ENCODE data around the gene STAT1. TPM values are rescaled to one million over a fixed set of nuclear protein-coding genes. Genes with fewer than 3 reads are reported as not detected.
"Not testable (repeated sequence)": the region's sequence is repeated elsewhere in the genome, so short reads cannot be mapped to it uniquely, and the experiment has no call there.

The STAT1 gene
- total RNA-seq, 1 donor, result 132 TPM

- TF ChIP-seq CTCF (IDR thresholded peaks at IDR 0.05; ENCODE audit: insufficient read depth, low read depth, low read length), result no peak
- H3K4me3 ChIP-seq (ENCODE audit: low read depth, low read length), result no peak overlapping the region
- DNase-seq (ENCODE audit: low read depth), result no peak
Observed at GRCh38 chr2:190996947-190997346, 17.0 kb downstream of the STAT1 start.

- DNase-seq (ENCODE audit: low read depth), result peak; percentile 39
- H3K4me3 ChIP-seq (ENCODE audit: low read depth, low read length), result no peak overlapping the region
- TF ChIP-seq CTCF (IDR thresholded peaks at IDR 0.05; ENCODE audit: insufficient read depth, low read depth, low read length), result peak; percentile 81
Observed at GRCh38 chr2:190996338-190996946, 17.5 kb downstream of the STAT1 start.

- H3K4me3 ChIP-seq (ENCODE audit: low read depth, low read length); DNase-seq (ENCODE audit: low read depth): not testable (repeated sequence)
Observed at GRCh38 chr2:190995315-190995714, 18.7 kb downstream of the STAT1 start.

- no peak for DNase-seq (ENCODE audit: low read depth)
- TF ChIP-seq CTCF (IDR thresholded peaks at IDR 0.05; ENCODE audit: insufficient read depth, low read depth, low read length), result no peak
- H3K4me3 ChIP-seq (ENCODE audit: low read depth, low read length), result no peak overlapping the region
Observed at GRCh38 chr2:190994148-190994547, 19.8 kb downstream of the STAT1 start.

GRCh38 chr2:190993292-190993643, 20.7 kb downstream of the STAT1 start:
- no peak for TF ChIP-seq CTCF (IDR thresholded peaks at IDR 0.05; ENCODE audit: insufficient read depth, low read depth, low read length)
- H3K4me3 ChIP-seq (ENCODE audit: low read depth, low read length), result no peak overlapping the region
- DNase-seq (ENCODE audit: low read depth), result no peak

- no peak overlapping the region for H3K4me3 ChIP-seq (ENCODE audit: low read depth, low read length)
- TF ChIP-seq CTCF (IDR thresholded peaks at IDR 0.05; ENCODE audit: insufficient read depth, low read depth, low read length), result no peak
- no peak for DNase-seq (ENCODE audit: low read depth)
Observed at GRCh38 chr2:190990132-190990531, 23.8 kb downstream of the STAT1 start.

- DNase-seq (ENCODE audit: low read depth), result no peak
- no peak for TF ChIP-seq CTCF (IDR thresholded peaks at IDR 0.05; ENCODE audit: insufficient read depth, low read depth, low read length)
- H3K4me3 ChIP-seq (ENCODE audit: low read depth, low read length), result no peak overlapping the region
Observed at GRCh38 chr2:190988910-190989309, 25.1 kb downstream of the STAT1 start.
